ENCODE data around the gene ARFGEF3. TPM values are rescaled to one million over a fixed set of nuclear protein-coding genes. Genes with fewer than 3 reads are reported as not detected.
"Not testable (repeated sequence)": the region's sequence is repeated elsewhere in the genome, so short reads cannot be mapped to it uniquely, and the experiment has no call there.

The ARFGEF3 gene
- total and polyA plus RNA-seq, 3 experiments from 2014 or later: 0.09 to 0.11 TPM; not detected in 1

GRCh38 chr6:138211048-138211581 is 49.4 kb downstream of the ARFGEF3 start:
- POLR2A ChIA-PET: no interaction called here
- no peak overlapping the region for H3K4me3 Mint-ChIP-seq
- CTCF ChIA-PET: interaction anchor here (1.0 kb wide), 1 partner anchor 11 kb away, joined by 3 read pairs; no protein-coding TSS in a partner anchor

DNA sequence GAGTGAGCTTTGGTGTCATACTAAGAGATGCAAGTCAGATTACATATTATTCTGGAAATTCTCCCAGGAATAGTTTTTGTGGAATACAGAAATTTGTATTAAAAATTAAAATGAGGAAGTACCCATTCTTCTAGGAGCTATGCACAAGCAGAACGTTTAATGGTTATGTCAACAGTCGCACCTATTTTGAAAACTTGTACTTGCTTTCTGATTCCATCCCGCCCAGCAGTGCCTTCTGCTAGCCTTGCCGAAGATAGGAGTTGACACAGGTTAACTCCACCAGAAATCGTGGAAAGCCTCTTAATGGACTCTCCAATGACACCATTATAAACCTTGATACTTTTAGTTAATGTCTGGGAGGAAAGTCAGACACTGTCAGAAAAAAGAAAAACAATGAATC is 49.9 kb downstream of the ARFGEF3 start:
- H3K27ac Mint-ChIP-seq: no peak overlapping the region
- peaks cover 0 to 2% (median 0%) of the 10 kb centered on the region in 5 donors for H3K9me3 Mint-ChIP-seq
- Histone ChIP-seq H3K36me3 (ENCODE audit: insufficient read depth, low read length) (no peaks in the 10 kb centered on the region), H3K9me3 (ENCODE audit: low read length) (no peaks in the 10 kb centered on the region), H3K4me3 (ENCODE audit: low read length) (no peak overlapping the region), H3K27ac (ENCODE audit: low read depth, low read length) (no peak overlapping the region), H3K27me3 (ENCODE audit: insufficient read depth, low read length, poor library complexity, severe bottlenecking) (no peaks in the 10 kb centered on the region), H3K4me1 (ENCODE audit: insufficient read depth, low read length) (no peaks in the 10 kb centered on the region)
- CTCF ChIA-PET: interaction anchor here (1.0 kb wide), 1 partner anchor 11 kb away, joined by 3 read pairs; no protein-coding TSS in a partner anchor
- H3K4me1 Mint-ChIP-seq: no peaks in the 10 kb centered on the region
- no peaks in the 10 kb centered on the region for H3K36me3 Mint-ChIP-seq
- DNase-seq: no peak
- POLR2A ChIA-PET: no interaction called here
- H3K4me3 Mint-ChIP-seq: no peak overlapping the region
- peaks cover 7 to 23% of the 10 kb centered on the region in 2 donors for H3K27me3 Mint-ChIP-seq

More at GRCh38 chr6:138211048-138211581, 49.4 kb downstream of the ARFGEF3 start:
- Mint-ChIP-seq H3K36me3 (no peaks in the 10 kb centered on the region), H3K27ac (no peak overlapping the region), H3K27me3 (peaks cover 5 to 19% of the 10 kb centered on the region in 2 donors), H3K9me3 (peaks cover 0 to 2% (median 0%) of the 10 kb centered on the region in 5 donors), H3K4me1 (no peaks in the 10 kb centered on the region)
- Histone ChIP-seq H3K27ac (ENCODE audit: low read depth, low read length) (no peak overlapping the region), H3K9me3 (ENCODE audit: low read length) (no peaks in the 10 kb centered on the region), H3K4me1 (ENCODE audit: insufficient read depth, low read length) (no peaks in the 10 kb centered on the region), H3K4me3 (ENCODE audit: low read length) (no peak overlapping the region), H3K27me3 (ENCODE audit: insufficient read depth, low read length, poor library complexity, severe bottlenecking) (no peaks in the 10 kb centered on the region), H3K36me3 (ENCODE audit: insufficient read depth, low read length) (no peaks in the 10 kb centered on the region)
- DNase-seq: no peak

GRCh38 chr6:138212530-138212929 is 50.8 kb downstream of the ARFGEF3 start:
- H3K27me3 ChIP-seq (ENCODE audit: insufficient read depth, low read length, poor library complexity, severe bottlenecking); DNase-seq; POLR2A ChIA-PET; H3K36me3 ChIP-seq (ENCODE audit: insufficient read depth, low read length); H3K4me3 ChIP-seq (ENCODE audit: low read length); H3K27ac ChIP-seq (ENCODE audit: low read depth, low read length); H3K9me3 ChIP-seq (ENCODE audit: low read length); CTCF ChIA-PET; H3K9me3 Mint-ChIP-seq; H3K27ac Mint-ChIP-seq; H3K36me3 Mint-ChIP-seq; H3K4me1 Mint-ChIP-seq; H3K4me1 ChIP-seq (ENCODE audit: insufficient read depth, low read length); H3K4me3 Mint-ChIP-seq: not testable (repeated sequence)
- H3K27me3 Mint-ChIP-seq: peaks cover 7 to 22% of the 10 kb centered on the region in 2 donors

DNA sequence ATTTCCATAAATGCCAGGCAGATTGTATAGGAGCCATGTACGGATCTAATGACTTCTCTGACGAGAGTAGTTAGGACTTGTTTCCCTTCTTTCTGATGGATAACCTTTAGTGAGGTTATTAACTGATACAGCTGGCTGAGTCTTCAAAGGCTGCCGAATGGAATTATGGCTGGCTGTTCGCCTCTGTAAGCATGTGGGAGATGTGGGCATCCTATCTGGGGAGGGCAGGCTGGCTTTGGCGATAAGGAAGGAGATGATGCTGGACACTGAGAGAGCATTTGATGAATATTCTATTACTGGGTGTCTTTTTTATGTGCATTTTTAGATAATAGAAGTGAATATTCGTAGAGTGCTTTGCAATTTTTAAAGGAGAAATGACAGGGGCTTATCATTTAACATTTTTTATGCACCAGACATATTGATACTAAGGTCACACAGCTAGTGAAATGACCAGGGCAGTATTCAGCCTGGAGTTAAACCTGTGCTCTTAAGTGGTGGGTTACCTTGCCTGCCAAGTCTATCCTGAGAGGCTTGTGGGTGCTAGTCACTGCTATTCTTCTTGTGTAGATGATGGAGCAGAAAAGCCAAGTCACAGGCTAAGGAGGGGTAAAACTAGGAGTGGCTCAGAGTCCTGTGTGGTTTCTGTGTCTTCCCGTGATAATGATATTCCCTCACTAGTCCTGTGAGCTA is 53.5 kb downstream of the ARFGEF3 start:
- H3K4me3 Mint-ChIP-seq: no peak overlapping the region
- Histone ChIP-seq H3K27me3 (ENCODE audit: insufficient read depth, low read length, poor library complexity, severe bottlenecking) (no peaks in the 10 kb centered on the region), H3K4me3 (ENCODE audit: low read length) (no peak overlapping the region), H3K36me3 (ENCODE audit: insufficient read depth, low read length) (no peaks in the 10 kb centered on the region), H3K9me3 (ENCODE audit: low read length) (no peaks in the 10 kb centered on the region), H3K4me1 (ENCODE audit: insufficient read depth, low read length) (no peaks in the 10 kb centered on the region), H3K27ac (ENCODE audit: low read depth, low read length) (no peak overlapping the region)
- H3K27me3 Mint-ChIP-seq: peaks cover 15 to 34% of the 10 kb centered on the region in 2 donors
- POLR2A ChIA-PET: no interaction called here
- no peaks in the 10 kb centered on the region for H3K36me3 Mint-ChIP-seq
- no peak for DNase-seq
- H3K9me3 Mint-ChIP-seq: peaks cover 0 to 2% (median 0%) of the 10 kb centered on the region in 5 donors
- no peaks in the 10 kb centered on the region for H3K4me1 Mint-ChIP-seq
- H3K27ac Mint-ChIP-seq: no peak overlapping the region
- CTCF ChIA-PET: no interaction called here

GRCh38 chr6:138218449-138218848 is 56.7 kb downstream of the ARFGEF3 start, which contains the start of gene PBOV1:
Gene PBOV1 (minus strand): TSS chr6:138218491. CDS start chr6:138218395, 96 bp downstream.
- Mint-ChIP-seq H3K4me1 (no peaks in the 10 kb centered on the region), H3K36me3 (no peaks in the 10 kb centered on the region), H3K9me3 (no peaks in the 10 kb centered on the region), H3K27ac (peak within 1 kb of the TSS in 1 of 8 donors; percentile 15), H3K4me3 (no peak within 1 kb of the TSS), H3K27me3 (peaks cover 15 to 37% of the 10 kb centered on the region in 2 donors)
- no peaks in the 10 kb centered on the region for H3K27me3 ChIP-seq (ENCODE audit: insufficient read depth, low read length, poor library complexity, severe bottlenecking)
- no peak within 1 kb of the TSS for H3K27ac ChIP-seq (ENCODE audit: low read depth, low read length)
- CTCF ChIA-PET: no interaction called here
- no peak within 1 kb of the TSS for H3K4me3 ChIP-seq (ENCODE audit: low read length)
- no peaks in the 10 kb centered on the region for H3K4me1 ChIP-seq (ENCODE audit: insufficient read depth, low read length)
- H3K36me3 ChIP-seq (ENCODE audit: insufficient read depth, low read length): no peaks in the 10 kb centered on the region
- POLR2A ChIA-PET: no interaction called here
- H3K9me3 ChIP-seq (ENCODE audit: low read length): no peaks in the 10 kb centered on the region
- DNase-seq: no peak

DNA sequence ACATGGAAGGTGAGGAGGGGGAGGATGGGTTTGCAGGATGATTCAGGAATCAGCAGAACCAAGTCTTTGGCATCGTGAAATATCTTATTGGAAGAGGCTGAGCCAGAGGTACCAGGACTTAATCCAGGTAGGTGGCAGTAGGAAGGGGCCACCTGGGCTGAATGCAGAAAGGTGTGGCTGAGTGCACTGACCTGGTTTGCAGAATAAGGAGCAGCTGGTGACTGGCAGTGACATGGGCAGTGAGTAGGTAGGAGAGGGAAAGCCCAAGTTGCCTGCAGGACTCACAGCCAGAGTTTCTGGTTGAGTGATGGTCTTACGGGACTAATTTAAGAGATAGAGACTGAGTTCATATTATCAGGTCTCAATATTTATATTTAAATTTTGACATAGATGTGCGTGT is 57.7 kb downstream of the ARFGEF3 start:
- CTCF ChIA-PET: no interaction called here

DNA sequence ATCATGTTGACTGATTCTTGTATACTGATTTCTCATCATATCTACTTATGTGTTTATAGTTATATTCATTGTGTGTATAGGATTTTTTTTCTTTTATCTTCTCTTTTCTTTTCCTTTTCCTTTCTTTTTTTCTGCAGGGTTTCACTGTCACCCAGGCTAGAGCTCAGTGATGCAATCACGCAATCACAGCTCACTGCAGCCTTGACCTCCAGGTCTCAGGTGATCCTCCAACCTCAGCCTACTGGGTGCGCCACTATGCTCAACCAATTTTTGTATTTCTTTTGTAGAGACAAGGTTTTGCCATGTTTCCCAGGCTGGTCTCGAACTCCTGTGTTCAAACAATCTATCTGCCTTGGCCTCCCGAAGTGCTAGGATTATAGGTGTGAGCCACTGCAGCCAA is 58.2 kb downstream of the ARFGEF3 start:
- ChIA-PET CTCF (no interaction called here), POLR2A (no interaction called here)
- no peaks in the 10 kb centered on the region for H3K36me3 ChIP-seq (ENCODE audit: insufficient read depth, low read length)
- H3K27me3 ChIP-seq (ENCODE audit: insufficient read depth, low read length, poor library complexity, severe bottlenecking): no peaks in the 10 kb centered on the region
- H3K4me1 Mint-ChIP-seq: no peaks in the 10 kb centered on the region
- no peaks in the 10 kb centered on the region for H3K9me3 Mint-ChIP-seq
- no peaks in the 10 kb centered on the region for H3K4me1 ChIP-seq (ENCODE audit: insufficient read depth, low read length)
- no peak overlapping the region for H3K4me3 ChIP-seq (ENCODE audit: low read length)
- H3K27ac ChIP-seq (ENCODE audit: low read depth, low read length): no peak overlapping the region
- no peak overlapping the region for H3K27ac Mint-ChIP-seq
- peaks cover 15 to 41% of the 10 kb centered on the region in 2 donors for H3K27me3 Mint-ChIP-seq
- H3K4me3 Mint-ChIP-seq: no peak overlapping the region
- DNase-seq: no peak
- H3K36me3 Mint-ChIP-seq: no peaks in the 10 kb centered on the region
- H3K9me3 ChIP-seq (ENCODE audit: low read length): no peaks in the 10 kb centered on the region

More for the DNA sequence above, 57.7 kb downstream of the ARFGEF3 start:
- H3K27me3 ChIP-seq (ENCODE audit: insufficient read depth, low read length, poor library complexity, severe bottlenecking): no peaks in the 10 kb centered on the region
- no peaks in the 10 kb centered on the region for H3K4me1 ChIP-seq (ENCODE audit: insufficient read depth, low read length)
- H3K9me3 ChIP-seq (ENCODE audit: low read length): no peaks in the 10 kb centered on the region
- H3K27me3 Mint-ChIP-seq: peaks cover 15 to 41% of the 10 kb centered on the region in 2 donors
- POLR2A ChIA-PET: no interaction called here
- H3K36me3 Mint-ChIP-seq: no peaks in the 10 kb centered on the region
- H3K4me3 ChIP-seq (ENCODE audit: low read length): no peak overlapping the region
- H3K4me1 Mint-ChIP-seq: no peaks in the 10 kb centered on the region
- no peak overlapping the region for H3K27ac Mint-ChIP-seq
- no peak overlapping the region for H3K4me3 Mint-ChIP-seq
- DNase-seq: no peak
- no peaks in the 10 kb centered on the region for H3K36me3 ChIP-seq (ENCODE audit: insufficient read depth, low read length)
- H3K9me3 Mint-ChIP-seq: no peaks in the 10 kb centered on the region
- no peak overlapping the region for H3K27ac ChIP-seq (ENCODE audit: low read depth, low read length)

- Histone ChIP-seq H3K36me3 (ENCODE audit: insufficient read depth, low read length) (no peaks in the 10 kb centered on the region), H3K9me3 (ENCODE audit: low read length) (no peaks in the 10 kb centered on the region), H3K27me3 (ENCODE audit: insufficient read depth, low read length, poor library complexity, severe bottlenecking) (no peaks in the 10 kb centered on the region), H3K27ac (ENCODE audit: low read depth, low read length) (no peak overlapping the region), H3K4me1 (ENCODE audit: insufficient read depth, low read length) (no peaks in the 10 kb centered on the region), H3K4me3 (ENCODE audit: low read length) (no peak overlapping the region)
- no peaks in the 10 kb centered on the region for H3K4me1 Mint-ChIP-seq
- no peaks in the 10 kb centered on the region for H3K36me3 Mint-ChIP-seq
- no peaks in the 10 kb centered on the region for H3K9me3 Mint-ChIP-seq
- no peak overlapping the region for H3K27ac Mint-ChIP-seq
- peaks cover 12 to 39% of the 10 kb centered on the region in 2 donors for H3K27me3 Mint-ChIP-seq
- CTCF ChIA-PET: interaction anchor here (1.3 kb wide), 1 partner anchor 8 kb away, joined by 4 read pairs; no protein-coding TSS in a partner anchor
- no peak overlapping the region for H3K4me3 Mint-ChIP-seq
- DNase-seq: no peak
- POLR2A ChIA-PET: no interaction called here
Observed at GRCh38 chr6:138222901-138223546, 61.3 kb downstream of the ARFGEF3 start.
